OCI-LY3 (cell line): ENCODE results near the gene LIPC.

Experiments
- H2AFZ ChIP-seq: fragments of 200-600, 300-600 bp; shearing (Covaris generic); 2 replicates; pipeline ENCODE4 v1.6.0; 2014; ENCODE audit warnings: antibody characterized with exemption, low read depth, low read length
- H3K27ac ChIP-seq: fragments of 200-600, 300-600 bp; sonication (generic); 2 replicates; pipeline ENCODE4 v1.5.1; 2014; ENCODE audit warnings: mild to moderate bottlenecking, low read length, moderate library complexity, mixed read lengths
- H3K27me3 ChIP-seq: fragments of 200-600, 300-600 bp; sonication (generic); 2 replicates; pipeline ENCODE4 v1.6.1; 2014; ENCODE audit warnings: low read depth, low read length, mixed read lengths
- H3K36me3 ChIP-seq: fragments of 200-600, 300-600 bp; sonication (generic); replicated peaks from 2 replicates; pipeline ENCODE3; 2014; ENCODE audit warnings: low read depth, low read length, mixed read lengths
- H3K4me1 ChIP-seq: fragments of 300-600, 200-600 bp; sonication (generic); 2 replicates; pipeline ENCODE4 v1.6.1; 2014; ENCODE audit warnings: low read length, mixed read lengths
- H3K4me2 ChIP-seq: fragments of 200-600, 300-600 bp; sonication (generic); 2 replicates; pipeline ENCODE4 v1.6.1; 2014; ENCODE audit warnings: low read length, mixed read lengths
- H3K4me3 ChIP-seq: fragments of 300-600, 200-600 bp; sonication (generic); 2 replicates; pipeline ENCODE4 v1.5.1; 2014; ENCODE audit warnings: antibody characterized with exemption, mild to moderate bottlenecking, low read length, moderate library complexity
- H3K79me2 ChIP-seq: fragments of 300-600, 200-600 bp; shearing (Covaris generic); 2 replicates; pipeline ENCODE4 v1.6.1; 2014; ENCODE audit warnings: mild to moderate bottlenecking, low read length, mixed read lengths
- H3K9ac ChIP-seq: fragments of 300-600, 200-600 bp; shearing (Covaris generic); 2 replicates; pipeline ENCODE4 v1.6.0; 2014; ENCODE audit warnings: mild to moderate bottlenecking, low read length, moderate library complexity
- H3K9me3 ChIP-seq: fragments of 200-600, 300-600 bp; shearing (Covaris generic); 2 replicates; pipeline ENCODE4 v1.6.1; 2014; ENCODE audit warnings: low read length, mixed read lengths; ENCODE audit not compliant: insufficient read depth
- H4K20me1 ChIP-seq: fragments of 200-600, 300-600 bp; sonication (generic); 2 replicates; pipeline ENCODE4 v1.6.1; 2016; ENCODE audit warnings: low read length, mixed read lengths; ENCODE audit not compliant: insufficient read depth
- CTCF ChIP-seq: fragments of 200-600, 300-600 bp; sonication (generic); IDR thresholded peaks from 2 replicates; pipeline ENCODE4 v1.5.1; 2014; ENCODE audit warnings: antibody characterized with exemption, low read length, low read depth
- EZH2phosphoT487 ChIP-seq: fragments of 200-600 bp; shearing (Covaris generic); IDR thresholded peaks from 2 replicates; pipeline ENCODE4 v1.6.1; 2018; ENCODE audit warnings: antibody characterized with exemption, mixed run types, low read depth

Gene LIPC

GRCh38 chr15:58608711-58609110 is 176.9 kb downstream of the LIPC start:
- no peaks in the 10 kb centered on the region for H3K27me3 ChIP-seq
- peaks cover 11% of the 10 kb centered on the region for H3K36me3 ChIP-seq
- H4K20me1 ChIP-seq = peaks cover 9% of the 10 kb centered on the region; the same call in 1 of the 2 replicates
- H3K27ac ChIP-seq = no peak overlapping the region
- peaks cover 9% of the 10 kb centered on the region for H3K79me2 ChIP-seq
- TF ChIP-seq EZH2phosphoT487 = no peak
- TF ChIP-seq CTCF = no peak
- no peak overlapping the region for H2AFZ ChIP-seq
- no peak overlapping the region for H3K9ac ChIP-seq
- peaks cover 26% of the 10 kb centered on the region for H3K4me1 ChIP-seq
- no peak overlapping the region for H3K4me3 ChIP-seq
- no peaks in the 10 kb centered on the region for H3K9me3 ChIP-seq
- H3K4me2 ChIP-seq = no peak overlapping the region

GRCh38 chr15:58611731-58612676 is 180.2 kb downstream of the LIPC start:
- H3K27ac ChIP-seq = no peak overlapping the region
- TF ChIP-seq CTCF (no peak), EZH2phosphoT487 (no peak)
- no peak overlapping the region for H3K9ac ChIP-seq

GRCh38 chr15:58616171-58616570 is 184.4 kb downstream of the LIPC start:
- Histone ChIP-seq H2AFZ (no peak overlapping the region), H3K9me3 (peaks cover 6% of the 10 kb centered on the region; the same call in 1 of the 2 replicates), H4K20me1 (peaks cover 9% of the 10 kb centered on the region; the same call in 1 of the 2 replicates), H3K9ac (no peak overlapping the region), H3K4me3 (no peak overlapping the region), H3K27me3 (no peaks in the 10 kb centered on the region), H3K36me3 (peaks cover 22% of the 10 kb centered on the region), H3K79me2 (peaks cover 13% of the 10 kb centered on the region), H3K4me1 (peaks cover 33% of the 10 kb centered on the region), H3K4me2 (no peak overlapping the region), H3K27ac (no peak overlapping the region)
- TF ChIP-seq EZH2phosphoT487 = no peak

More at GRCh38 chr15:58611731-58612676, 180.2 kb downstream of the LIPC start:
- Histone ChIP-seq H3K4me1 (peaks cover 34% of the 10 kb centered on the region), H3K36me3 (peaks cover 20% of the 10 kb centered on the region), H3K4me2 (peak overlapping the region; percentile 5; the same call in 1 of the 2 replicates), H3K4me3 (no peak overlapping the region), H2AFZ (no peak overlapping the region), H4K20me1 (peaks cover 9% of the 10 kb centered on the region; the same call in 1 of the 2 replicates), H3K27me3 (no peaks in the 10 kb centered on the region), H3K79me2 (peaks cover 13% of the 10 kb centered on the region), H3K9me3 (peaks cover 6% of the 10 kb centered on the region; the same call in 1 of the 2 replicates)
